Measurements from ENCODE around the gene ZBTB40. TPM values are rescaled to one million over a fixed set of nuclear protein-coding genes. Genes with fewer than 3 reads are reported as not detected.

Gene ZBTB40
- total RNA-seq, 1 experiment from 2014 or later: 16.3 TPM

DNA sequence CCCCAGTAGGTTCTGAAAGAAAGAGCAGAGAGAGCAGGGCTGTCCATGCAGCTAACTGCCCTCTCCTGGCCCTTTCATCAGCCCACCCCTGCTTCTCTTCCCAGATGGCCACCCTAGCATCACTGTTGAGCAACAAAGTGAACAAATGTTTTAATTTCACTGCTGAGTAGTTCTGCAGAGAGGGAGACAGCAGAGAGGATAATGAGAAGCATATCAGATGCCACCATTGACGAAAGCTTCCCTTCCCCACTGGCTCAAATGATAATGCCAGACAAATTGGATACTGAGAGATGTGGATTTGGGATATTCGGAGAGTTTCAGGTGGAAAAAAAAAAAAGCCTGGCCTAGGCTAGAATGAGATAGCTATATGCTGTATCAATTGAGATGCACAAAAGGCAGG lies 46.8 kb downstream of the ZBTB40 start:
- H3K18ac ChIP-seq (ENCODE audit: insufficient read length, low read depth, low read length): no peak overlapping the region
- Mint-ChIP-seq H3K4me1 (peaks cover 12 to 15% of the 10 kb centered on the region in 2 experiments), H3K27ac (no peak overlapping the region), H3K27me3 (ENCODE audit: low read depth) (no peaks in the 10 kb centered on the region; the same call in 1 of the 2 replicates), H3K9me3 (no peaks in the 10 kb centered on the region), H3K36me3 (ENCODE audit: insufficient read depth in 1 of 3, low read depth in 3 of 3) (peaks cover under 1 to 15% (median 4%) of the 10 kb centered on the region in 3 experiments; a peak in 3 of 7 replicates), H3K4me3 (no peak overlapping the region)
- no peaks in the 10 kb centered on the region; the same call in 1 of the 2 replicates for H3K27me3 ChIP-seq (ENCODE audit: insufficient read depth, low read length)
- no peak overlapping the region for H3K4ac ChIP-seq (ENCODE audit: low read depth, low read length)
- no peaks in the 10 kb centered on the region for H3K79me2 ChIP-seq (ENCODE audit: insufficient read depth, low read length)
- no peak overlapping the region for H4K91ac ChIP-seq (ENCODE audit: insufficient read length, low read depth, low read length)
- WGBS (ENCODE audit: extremely low coverage, insufficient read length, low lambda C conversion rate): no CpG with 5 or more reads among the region's 2 CpGs
- H3K9ac ChIP-seq (ENCODE audit: extremely low read depth, insufficient read length, low read length): no peak overlapping the region
- H2BK120ac ChIP-seq (ENCODE audit: low read depth, low read length, poor library complexity, severe bottlenecking): no peak overlapping the region
- H4K20me1 ChIP-seq (ENCODE audit: control insufficient read depth, insufficient read depth, insufficient read length): peaks cover 3% of the 10 kb centered on the region
- H3K9me3 ChIP-seq (ENCODE audit: control insufficient read depth, low read depth, low read length): no peaks in the 10 kb centered on the region
- H2BK15ac ChIP-seq (ENCODE audit: low read depth, low read length): no peak overlapping the region
- H2BK12ac ChIP-seq (ENCODE audit: insufficient read length, low read depth, low read length): no peak overlapping the region
- no peak overlapping the region for H3T11ph ChIP-seq (ENCODE audit: low read length)
- H2BK5ac ChIP-seq (ENCODE audit: insufficient read length, low read length): no peak overlapping the region
- no peak overlapping the region for H4K8ac ChIP-seq (replicated peaks; ENCODE audit: insufficient read length, low read depth, low read length)
- no peaks in the 10 kb centered on the region for H3K23me2 ChIP-seq (ENCODE audit: insufficient read length, low read depth, low read length, poor library complexity, severe bottlenecking)
- DNase-seq: no peak
- no peak overlapping the region for H4K5ac ChIP-seq (ENCODE audit: insufficient read length, low read depth, low read length)
- H3K14ac ChIP-seq (ENCODE audit: insufficient read depth, low read length): no peak overlapping the region
- no peak overlapping the region for H3K56ac ChIP-seq (ENCODE audit: insufficient read length, low read depth, low read length)
- no peak overlapping the region for H2AFZ ChIP-seq (ENCODE audit: low read length)
- no peak overlapping the region for H3K27ac ChIP-seq (ENCODE audit: insufficient read length, low read depth, low read length)
- no peak overlapping the region for H3K4me2 ChIP-seq (ENCODE audit: insufficient read depth, insufficient read length, low read length)
- no peak overlapping the region for H2BK20ac ChIP-seq (ENCODE audit: low read depth, low read length, poor library complexity, severe bottlenecking)
- no peak for TF ChIP-seq CTCF (conservative IDR thresholded peaks at IDR 0.05)
- no peak overlapping the region for H3K23ac ChIP-seq (ENCODE audit: insufficient read length, low read depth, low read length)
- H3K79me1 ChIP-seq (ENCODE audit: insufficient read depth, low read depth, low read length, poor library complexity, severe bottlenecking): no peaks in the 10 kb centered on the region
- no peak overlapping the region for H2AK5ac ChIP-seq (ENCODE audit: insufficient read length, low read length)
- peaks cover 3% of the 10 kb centered on the region; the same call in 1 of the 2 replicates for H3K4me1 ChIP-seq (ENCODE audit: insufficient read depth, low read length)
